GM19455 (cell line): Measurements from ENCODE around the gene MS4A6A.
"Not testable (repeated sequence)": the region's sequence is repeated elsewhere in the genome, so short reads cannot be mapped to it uniquely, and the experiment has no call there.

Experiments used
- ATAC-seq: cut with Tn5 transposase; IDR thresholded peaks from one replicate; pipeline ENCODE4 v1.9.1; 2021; ENCODE audit not compliant: unreplicated experiment

MS4A6A gene

GRCh38 chr11:60130496-60130895 lies 52.4 kb downstream of the MS4A6A start:
- no peak for ATAC-seq

GRCh38 chr11:60129853-60130252 lies 53.0 kb downstream of the MS4A6A start:
- ATAC-seq, result no peak

DNA sequence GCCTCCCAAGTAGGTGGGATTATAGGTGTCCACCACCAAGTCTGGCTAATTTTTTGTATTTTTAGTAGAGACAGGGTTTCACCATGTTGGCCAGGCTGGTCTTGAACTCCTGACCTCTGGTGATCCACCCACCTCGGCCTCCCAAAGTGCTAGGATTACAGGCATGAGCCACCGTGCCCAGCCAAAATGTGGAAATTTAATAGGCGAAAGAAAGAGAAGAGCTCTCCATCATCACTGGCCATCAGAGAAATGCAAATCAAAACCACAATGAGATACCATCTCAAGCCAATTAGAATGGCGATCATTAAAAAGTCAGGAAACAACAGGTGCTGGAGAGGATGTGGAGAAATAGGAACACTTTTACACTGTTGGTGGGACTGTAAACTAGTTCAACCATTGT lies 54.0 kb downstream of the MS4A6A start:
- not testable (repeated sequence) for ATAC-seq

DNA sequence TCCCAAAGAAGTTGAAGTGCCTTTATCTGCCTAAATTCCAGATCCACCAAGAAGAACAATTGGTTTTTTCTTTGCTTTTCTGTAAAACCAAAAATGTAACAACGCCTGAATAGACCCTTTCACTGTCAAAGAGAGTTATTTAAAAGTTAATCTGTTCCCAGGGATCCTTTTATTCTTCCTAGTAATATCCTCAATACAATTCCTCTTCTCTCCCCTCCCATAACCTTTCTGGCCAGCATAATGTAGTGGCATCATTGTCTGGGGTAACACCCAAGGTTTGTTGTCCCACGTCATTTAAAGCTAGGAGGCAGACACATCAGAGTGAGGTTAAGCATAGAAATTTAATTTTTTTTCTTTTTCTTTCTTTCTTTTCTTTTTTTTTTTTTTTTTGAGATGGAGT lies 54.5 kb downstream of the MS4A6A start:
- ATAC-seq, result no peak

DNA sequence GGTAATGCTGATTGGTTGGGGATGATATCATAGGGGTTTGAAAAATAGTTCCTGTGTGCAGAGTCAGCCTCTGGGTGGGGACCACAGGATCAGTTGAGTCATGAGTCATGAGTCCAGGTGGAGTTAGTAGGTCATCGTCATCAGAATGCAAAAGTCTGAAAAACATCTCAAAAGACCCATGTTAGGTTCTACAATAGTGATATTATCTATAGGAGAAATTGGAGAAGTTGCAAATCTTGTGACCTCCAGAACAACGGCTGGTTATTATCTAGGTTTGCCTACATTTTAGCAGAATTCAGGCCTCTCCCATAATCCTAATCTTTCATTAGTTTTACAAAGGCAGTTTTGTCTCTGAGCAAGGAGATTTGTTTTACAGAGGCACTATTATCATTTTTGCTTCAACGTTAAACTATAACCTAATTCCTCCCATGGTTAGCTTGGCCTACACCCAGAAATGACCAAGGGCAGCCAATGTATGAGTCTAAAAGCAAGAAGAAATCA lies 55.5 kb downstream of the MS4A6A start:
- no peak for ATAC-seq

- ATAC-seq, result no peak
Observed at GRCh38 chr11:60125956-60126585, 56.8 kb downstream of the MS4A6A start.

GRCh38 chr11:60124802-60125432 lies 58.0 kb downstream of the MS4A6A start:
- ATAC-seq, result no peak
